CD4-positive, CD25-positive, alpha-beta regulatory T cell (primary cell): ENCODE measurements around the gene S100PBP. TPM values are rescaled to one million over a fixed set of nuclear protein-coding genes. Genes with fewer than 3 reads are reported as not detected.
A peak's percentile ranks its signal among the peaks of the same experiment; 100 is the strongest.
"Not testable (repeated sequence)": the region's sequence is repeated elsewhere in the genome, so short reads cannot be mapped to it uniquely, and the experiment has no call there.

Source experiments
- ATAC-seq, 2 donors: fragments of 150-1000 bp; cut with Tn5 transposase; one replicate each; pipeline ENCODE4 v1.10.0; 2021; ENCODE audit warnings: low read depth in 2 of 2, moderate number of reproducible peaks in 2 of 2, moderate library complexity in 1 of 2
- DNase-seq, 3 donors: peaks; one replicate each; pipeline versions ENCODE4 v3.0.0 to v3.0.0-alpha.2; 2012 to 2022; ENCODE audit warnings: mixed read lengths in 1 of 3
- H3K27ac ChIP-seq: one replicate; pipeline ENCODE4 v1.7.0; 2013; ENCODE audit warnings: mild to moderate bottlenecking, low read length; ENCODE audit not compliant: insufficient read depth, poor library complexity, severe bottlenecking
- H3K27me3 ChIP-seq: one replicate; pipeline ENCODE4 v1.7.0; 2013; ENCODE audit warnings: low read length; ENCODE audit not compliant: control insufficient read depth, insufficient read depth
- H3K36me3 ChIP-seq: one replicate; pipeline ENCODE4 v1.7.0; 2013; ENCODE audit warnings: mild to moderate bottlenecking, low read length, moderate library complexity; ENCODE audit not compliant: control insufficient read depth, insufficient read depth
- H3K4me1 ChIP-seq: 2 replicates; pipeline ENCODE4 v1.7.0; 2013; ENCODE audit warnings: mild to moderate bottlenecking, low read length; ENCODE audit not compliant: insufficient read depth, control insufficient read depth, poor library complexity, severe bottlenecking
- H3K4me3 ChIP-seq: one replicate; pipeline ENCODE4 v1.7.0; 2013; ENCODE audit warnings: low read depth, mild to moderate bottlenecking, low read length, moderate library complexity
- H3K9me3 ChIP-seq, 2 experiments: 1 replicate in 1 of 2; 2 replicates in 1 of 2; pipeline ENCODE4 v1.7.0; 2013; ENCODE audit warnings: low read length in 2 of 2, mild to moderate bottlenecking in 1 of 2, moderate library complexity in 1 of 2; ENCODE audit not compliant: control insufficient read depth in 2 of 2
- H3K27ac Mint-ChIP-seq, 3 donors: one replicate each; pipeline ENCODE4 v1.8.0; 2020 to 2022; ENCODE audit warnings: mild to moderate bottlenecking in 3 of 3, mixed read lengths in 3 of 3, moderate library complexity in 2 of 3
- H3K27me3 Mint-ChIP-seq: one replicate; pipeline ENCODE4 v1.8.0; 2022; ENCODE audit warnings: mild to moderate bottlenecking, mixed read lengths
- H3K36me3 Mint-ChIP-seq: one replicate; pipeline ENCODE4 v1.8.0; 2020; ENCODE audit warnings: mixed read lengths
- H3K4me1 Mint-ChIP-seq, 4 donors: one replicate each; pipeline ENCODE4 v1.8.0; 2020 to 2022; ENCODE audit warnings: mixed read lengths in 4 of 4, mild to moderate bottlenecking in 1 of 4
- H3K4me3 Mint-ChIP-seq, 4 donors: one replicate each; pipeline ENCODE4 v1.8.0; 2020 to 2022; ENCODE audit warnings: mild to moderate bottlenecking in 4 of 4, mixed read lengths in 4 of 4, moderate library complexity in 3 of 4
- H3K9me3 Mint-ChIP-seq, 7 donors: one replicate each; pipeline ENCODE4 v1.8.0; 2020 to 2022; ENCODE audit warnings: mixed read lengths in 7 of 7, mild to moderate bottlenecking in 3 of 7, moderate library complexity in 2 of 7
- polyA plus RNA-seq, 4 donors: library from polyadenylated mRNA; unstranded; fragments of 300-500 nt; fragmentation: Illumina TruSeq; gene quantifications; one replicate each; pipeline ENCODE4 v1.2.3, GENCODE V29; 2021
- total RNA-seq: library from RNA; stranded (reverse); gene quantifications from one replicate; pipeline ENCODE4 v1.2.3, GENCODE V29; 2022

The S100PBP gene
- total and polyA plus RNA-seq, 5 donors from 2014 or later: 11.5 to 55.1 (median 12.3) TPM

DNA sequence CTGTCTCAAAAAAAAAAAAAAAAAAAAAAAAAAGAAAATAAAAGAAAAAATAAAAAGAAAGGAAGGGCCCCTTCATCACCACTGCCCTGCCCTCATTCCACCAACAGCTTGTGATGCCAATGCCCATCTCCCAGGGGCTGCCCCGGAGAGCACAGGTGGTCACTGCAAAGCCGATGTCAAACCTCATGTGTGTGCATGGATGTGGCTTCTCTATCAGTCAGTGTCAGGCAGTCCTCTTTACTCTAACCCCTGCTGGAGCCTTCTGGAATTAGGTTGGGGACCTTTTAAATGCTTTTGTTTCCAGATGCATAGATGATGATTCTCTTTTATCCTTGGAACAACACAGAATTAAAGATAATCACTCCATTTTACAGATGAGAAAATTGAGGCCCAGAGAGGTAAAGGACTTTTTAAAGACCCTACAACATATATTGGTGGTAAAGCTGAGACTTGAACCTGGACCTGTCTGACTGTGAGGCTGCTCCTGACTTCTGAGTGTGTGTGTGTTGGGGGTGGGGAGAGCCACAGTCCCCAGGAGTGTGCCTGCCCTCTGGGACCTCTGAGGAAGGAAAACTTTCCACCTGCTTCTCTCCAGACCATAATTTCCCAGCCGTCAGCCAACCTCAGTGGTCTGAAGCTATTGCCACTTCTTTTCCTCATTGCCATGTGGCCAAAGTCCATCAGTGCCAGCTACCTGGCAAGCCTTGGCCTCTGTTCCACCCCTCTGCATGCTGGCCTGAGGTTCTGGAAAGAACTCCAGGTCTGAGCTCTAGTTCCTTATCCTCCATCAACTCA is 86.7 kb downstream of the S100PBP start:
- peaks cover 54% of the 10 kb centered on the region for H3K27me3 Mint-ChIP-seq
- H3K27ac Mint-ChIP-seq: no peak overlapping the region
- Histone ChIP-seq H3K4me3 (no peak overlapping the region), H3K27ac (no peak overlapping the region), H3K4me1 (peaks cover 10% of the 10 kb centered on the region), H3K9me3 (no peaks in the 10 kb centered on the region), H3K27me3 (peaks cover 12% of the 10 kb centered on the region), H3K36me3 (no peaks in the 10 kb centered on the region)
- H3K9me3 Mint-ChIP-seq: no peaks in the 10 kb centered on the region
- no peak for ATAC-seq
- no peaks in the 10 kb centered on the region for H3K36me3 Mint-ChIP-seq
- peaks cover 0 to 9% (median 3%) of the 10 kb centered on the region in 4 donors for H3K4me1 Mint-ChIP-seq
- H3K4me3 Mint-ChIP-seq: no peak overlapping the region
- DNase-seq: no peak

DNA sequence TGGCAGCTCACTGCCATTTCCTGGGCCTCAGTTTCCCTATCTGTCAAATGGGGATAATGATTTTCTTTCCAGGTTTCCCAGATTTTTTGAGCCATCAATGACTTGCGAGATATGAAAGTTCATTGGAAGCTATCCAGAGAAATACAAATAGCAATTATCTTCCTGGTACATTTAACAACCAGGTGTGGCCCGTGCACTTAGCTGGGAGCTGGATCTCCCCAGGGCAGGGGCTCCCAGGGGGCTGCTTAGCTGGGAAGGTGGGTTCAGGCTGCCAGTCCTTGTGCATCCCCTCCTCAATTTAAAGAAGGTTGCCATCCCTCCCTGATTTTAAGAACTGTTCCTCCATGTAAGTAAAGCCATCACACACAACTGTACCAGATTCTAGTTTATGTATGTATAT is 87.3 kb downstream of the S100PBP start:
- H3K9me3 Mint-ChIP-seq: no peaks in the 10 kb centered on the region
- H3K4me3 Mint-ChIP-seq: peak overlapping the region in 1 of 4 donors; percentile 12
- no peak overlapping the region for H3K27ac Mint-ChIP-seq
- Histone ChIP-seq H3K36me3 (no peaks in the 10 kb centered on the region), H3K4me1 (peaks cover 10% of the 10 kb centered on the region), H3K9me3 (no peaks in the 10 kb centered on the region), H3K27me3 (peaks cover 12% of the 10 kb centered on the region), H3K4me3 (no peak overlapping the region), H3K27ac (no peak overlapping the region)
- no peaks in the 10 kb centered on the region for H3K36me3 Mint-ChIP-seq
- ATAC-seq (no peak), DNase-seq (no peak)
- peaks cover 49% of the 10 kb centered on the region for H3K27me3 Mint-ChIP-seq
- peaks cover 0 to 9% (median 3%) of the 10 kb centered on the region in 4 donors for H3K4me1 Mint-ChIP-seq

DNA sequence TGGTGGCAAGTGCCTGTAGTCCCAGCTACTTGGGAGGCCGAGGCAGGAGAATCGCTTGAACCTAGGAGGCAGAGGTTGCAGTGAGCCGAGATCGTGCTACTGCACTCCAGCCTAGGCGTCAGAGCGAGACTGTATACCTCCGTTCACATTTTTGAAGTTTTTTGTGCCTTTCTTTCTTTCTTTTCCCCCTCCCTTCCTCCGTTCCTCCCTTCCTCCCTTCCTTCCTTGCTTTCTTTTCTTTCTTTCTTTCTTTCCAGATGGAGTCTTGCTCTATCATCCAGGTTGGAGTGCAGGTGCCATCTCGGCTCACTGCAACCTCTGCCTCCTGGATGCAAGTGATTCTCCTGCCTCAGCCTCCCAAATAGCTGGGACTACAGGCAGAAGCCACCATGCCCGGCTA is 88.1 kb downstream of the S100PBP start:
- not testable (repeated sequence) for ATAC-seq, H3K9me3 Mint-ChIP-seq, H3K4me1 Mint-ChIP-seq, DNase-seq, H3K36me3 Mint-ChIP-seq, H3K27ac Mint-ChIP-seq, H3K4me1 ChIP-seq, H3K4me3 Mint-ChIP-seq, H3K4me3 ChIP-seq, H3K36me3 ChIP-seq, H3K27ac ChIP-seq, H3K9me3 ChIP-seq
- H3K27me3 ChIP-seq: peaks cover 10% of the 10 kb centered on the region
- H3K27me3 Mint-ChIP-seq: peaks cover 47% of the 10 kb centered on the region

DNA sequence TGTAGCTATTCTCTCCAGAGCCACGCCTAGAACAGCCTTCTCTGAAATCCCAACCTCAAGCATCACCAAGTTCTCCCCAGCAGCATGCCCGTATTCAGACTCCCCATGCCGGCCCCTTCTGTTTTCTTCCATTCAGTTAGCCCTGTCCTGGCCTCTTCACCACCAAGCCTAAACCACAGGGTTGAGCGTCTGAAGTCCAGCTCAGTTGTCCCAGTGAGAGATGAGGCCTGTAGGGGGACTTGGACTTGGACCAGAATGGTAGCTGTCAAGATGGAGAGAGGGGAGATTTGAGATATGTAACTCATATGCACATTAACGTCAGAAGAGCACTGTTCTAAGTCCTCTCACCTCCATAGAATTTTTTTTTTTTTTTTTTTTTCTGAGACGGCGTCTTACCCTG is 89.2 kb downstream of the S100PBP start:
- Mint-ChIP-seq H3K4me1 (peaks cover 0 to 5% (median 0%) of the 10 kb centered on the region in 4 donors), H3K36me3 (no peaks in the 10 kb centered on the region), H3K4me3 (no peak overlapping the region), H3K27me3 (peaks cover 41% of the 10 kb centered on the region), H3K9me3 (peaks cover 0 to 2% (median 0%) of the 10 kb centered on the region in 7 donors), H3K27ac (no peak overlapping the region)
- Histone ChIP-seq H3K4me1 (peaks cover 2% of the 10 kb centered on the region), H3K4me3 (no peak overlapping the region), H3K27me3 (peaks cover 10% of the 10 kb centered on the region), H3K27ac (no peak overlapping the region), H3K36me3 (no peaks in the 10 kb centered on the region), H3K9me3 (no peaks in the 10 kb centered on the region)
- DNase-seq (no peak), ATAC-seq (no peak)

DNA sequence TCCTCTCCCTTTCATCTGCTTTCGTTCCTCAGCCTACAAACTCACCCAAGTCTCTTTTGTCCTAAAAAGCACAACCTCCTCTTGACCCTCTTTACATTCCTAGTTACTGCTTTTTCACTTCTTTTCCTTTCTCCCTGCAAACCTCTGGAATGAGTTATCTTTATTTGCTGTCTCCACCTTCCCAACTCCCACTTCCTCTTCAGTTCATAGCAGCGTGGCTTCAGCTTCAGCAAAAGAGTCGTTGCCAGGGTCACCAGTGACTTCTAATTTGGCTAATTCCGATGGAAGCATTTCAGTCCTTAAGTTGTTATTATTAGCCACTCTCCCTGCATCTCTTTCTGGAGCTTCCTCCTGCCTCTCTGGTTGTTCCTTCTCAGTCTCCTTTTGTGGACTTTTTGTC is 90.0 kb downstream of the S100PBP start:
- Mint-ChIP-seq H3K4me3 (no peak overlapping the region), H3K4me1 (no peaks in the 10 kb centered on the region), H3K27ac (no peak overlapping the region), H3K9me3 (peaks cover 0 to 2% (median 0%) of the 10 kb centered on the region in 7 donors), H3K36me3 (no peaks in the 10 kb centered on the region), H3K27me3 (peaks cover 33% of the 10 kb centered on the region)
- peaks cover 10% of the 10 kb centered on the region for H3K27me3 ChIP-seq
- ATAC-seq (no peak), DNase-seq (no peak)
- H3K4me3 ChIP-seq: no peak overlapping the region
- no peaks in the 10 kb centered on the region for H3K36me3 ChIP-seq
- H3K4me1 ChIP-seq: no peaks in the 10 kb centered on the region
- H3K27ac ChIP-seq: no peak overlapping the region
- no peaks in the 10 kb centered on the region for H3K9me3 ChIP-seq

Other genes starting within 250 kb of the S100PBP start
- 40.8 TPM for gene ZBTB8OS, start 167.1 kb upstream of the S100PBP start, total RNA-seq
- 100 to 1,000 TPM in 1 of 4 donors, 10 to 100 TPM in 3; 72.9 to 117 (median 89.0) TPM for gene ZBTB8OS, start 167.1 kb upstream of the S100PBP start, polyA plus RNA-seq
- gene RBBP4, start 166.4 kb upstream of the S100PBP start, total RNA-seq: 139 TPM
- gene RBBP4, start 166.4 kb upstream of the S100PBP start, polyA plus RNA-seq: 100 to 1,000 TPM; 256 to 312 (median 288) TPM
- gene SYNC, start 114.9 kb upstream of the S100PBP start, total RNA-seq: not detected
- gene SYNC, start 114.9 kb upstream of the S100PBP start, polyA plus RNA-seq: not detected
- 111 TPM for gene YARS1, start 295 bp upstream of the S100PBP start, total RNA-seq
- 10 to 100 TPM; 47.3 to 68.9 (median 55.8) TPM for gene YARS1, start 295 bp upstream of the S100PBP start, polyA plus RNA-seq
- gene FNDC5, start 53.3 kb downstream of the S100PBP start, total RNA-seq: not detected
- not detected for gene FNDC5, start 53.3 kb downstream of the S100PBP start, polyA plus RNA-seq
- gene HPCA, start 68.8 kb downstream of the S100PBP start, total RNA-seq: not detected
- not detected for gene HPCA, start 68.8 kb downstream of the S100PBP start, polyA plus RNA-seq
- gene TMEM54, start 83.7 kb downstream of the S100PBP start, total RNA-seq: not detected
- gene TMEM54, start 83.7 kb downstream of the S100PBP start, polyA plus RNA-seq: not detected
- gene RNF19B, start 147.2 kb downstream of the S100PBP start, total RNA-seq: 44.9 TPM
- 1 to 10 TPM; 2.0 to 2.6 (median 2.4) TPM for gene RNF19B, start 147.2 kb downstream of the S100PBP start, polyA plus RNA-seq
- 55.3 TPM for gene AK2, start 219.2 kb downstream of the S100PBP start, total RNA-seq
- 100 to 1,000 TPM; 111 to 122 (median 115) TPM for gene AK2, start 219.2 kb downstream of the S100PBP start, polyA plus RNA-seq